GM19099 (cell line): ENCODE results near the gene ATP10A.

Source experiments
- POLR2A ChIP-seq: IDR thresholded peaks from 3 replicates; pipeline ENCODE4 v1.6.1; 2011; ENCODE audit warnings: low read depth; ENCODE audit not compliant: insufficient read length; ENCODE audit errors: extremely low read depth

Gene ATP10A

DNA sequence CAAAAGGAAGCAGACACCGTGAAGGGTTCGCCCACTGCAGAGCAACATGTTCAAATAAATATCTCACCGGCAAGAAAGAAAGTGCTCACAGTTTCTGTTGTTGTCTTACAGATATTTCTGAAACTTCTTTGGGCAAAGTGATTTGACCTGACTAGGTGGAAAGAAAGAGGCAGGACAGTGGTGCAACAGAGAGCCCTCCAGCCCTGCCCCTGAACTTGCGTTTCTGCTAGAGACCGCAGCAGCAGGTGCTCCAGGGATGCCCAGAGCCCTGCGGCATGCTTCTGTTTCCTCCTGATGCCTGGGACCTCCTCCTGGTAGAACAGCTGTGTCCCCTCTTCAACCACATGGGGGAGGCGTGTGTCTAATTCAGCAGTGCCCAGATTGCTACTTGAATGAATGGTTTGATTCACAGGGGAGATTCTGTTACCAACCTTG is 123.4 kb downstream of the ATP10A start:
- no peak for TF ChIP-seq POLR2A

- TF ChIP-seq POLR2A: no peak
These were observed 124.8 kb downstream of the ATP10A start for GRCh38 chr15:25738171-25738965.

- no peak for TF ChIP-seq POLR2A
These were observed 125.9 kb downstream of the ATP10A start for GRCh38 chr15:25737218-25737643.

- no peak for TF ChIP-seq POLR2A
These were observed 126.7 kb downstream of the ATP10A start for GRCh38 chr15:25736461-25736860.

- TF ChIP-seq POLR2A: no peak
These were observed 127.4 kb downstream of the ATP10A start for GRCh38 chr15:25735550-25736384.

GRCh38 chr15:25734680-25735355 is 128.3 kb downstream of the ATP10A start:
- no peak for TF ChIP-seq POLR2A

DNA sequence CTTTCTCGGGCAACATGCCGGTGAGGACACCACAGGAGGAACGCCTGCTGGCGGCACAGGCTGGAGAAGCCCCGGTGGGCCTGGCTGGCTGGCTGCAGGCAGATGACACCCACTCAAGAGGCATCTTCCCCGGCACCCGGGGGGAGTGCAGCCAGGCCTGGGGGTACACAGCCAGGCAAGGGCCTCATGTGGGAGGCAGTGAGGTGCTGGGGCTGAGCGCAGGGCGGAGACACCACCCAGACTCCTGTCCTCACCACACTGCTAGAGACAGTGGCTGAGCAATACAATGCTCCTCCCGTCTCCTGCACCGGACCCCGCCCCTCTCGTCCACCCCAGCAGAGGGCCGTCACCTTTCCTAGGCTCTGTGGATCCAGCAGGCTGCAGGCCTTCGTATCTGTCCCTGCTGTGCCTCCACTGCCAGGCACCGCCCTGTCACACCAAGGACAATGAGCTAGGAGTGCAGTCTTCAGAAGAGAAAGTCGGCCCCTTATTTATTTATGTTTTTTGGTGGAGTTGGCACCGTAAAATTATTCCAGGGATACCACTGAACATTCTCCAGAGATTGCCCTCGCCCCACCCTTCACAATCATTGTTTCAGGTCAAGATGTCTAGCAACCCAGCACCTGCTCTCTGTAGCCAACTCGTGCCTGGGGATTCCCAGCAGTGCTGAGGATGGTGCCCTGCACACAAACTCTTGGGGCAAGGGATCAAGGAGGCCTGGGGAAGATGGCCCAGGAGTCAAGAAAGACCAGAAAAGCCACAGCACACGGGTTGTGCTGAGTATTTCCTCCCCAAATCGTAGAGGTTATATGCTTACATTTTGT is 129.1 kb downstream of the ATP10A start:
- TF ChIP-seq POLR2A: no peak

DNA sequence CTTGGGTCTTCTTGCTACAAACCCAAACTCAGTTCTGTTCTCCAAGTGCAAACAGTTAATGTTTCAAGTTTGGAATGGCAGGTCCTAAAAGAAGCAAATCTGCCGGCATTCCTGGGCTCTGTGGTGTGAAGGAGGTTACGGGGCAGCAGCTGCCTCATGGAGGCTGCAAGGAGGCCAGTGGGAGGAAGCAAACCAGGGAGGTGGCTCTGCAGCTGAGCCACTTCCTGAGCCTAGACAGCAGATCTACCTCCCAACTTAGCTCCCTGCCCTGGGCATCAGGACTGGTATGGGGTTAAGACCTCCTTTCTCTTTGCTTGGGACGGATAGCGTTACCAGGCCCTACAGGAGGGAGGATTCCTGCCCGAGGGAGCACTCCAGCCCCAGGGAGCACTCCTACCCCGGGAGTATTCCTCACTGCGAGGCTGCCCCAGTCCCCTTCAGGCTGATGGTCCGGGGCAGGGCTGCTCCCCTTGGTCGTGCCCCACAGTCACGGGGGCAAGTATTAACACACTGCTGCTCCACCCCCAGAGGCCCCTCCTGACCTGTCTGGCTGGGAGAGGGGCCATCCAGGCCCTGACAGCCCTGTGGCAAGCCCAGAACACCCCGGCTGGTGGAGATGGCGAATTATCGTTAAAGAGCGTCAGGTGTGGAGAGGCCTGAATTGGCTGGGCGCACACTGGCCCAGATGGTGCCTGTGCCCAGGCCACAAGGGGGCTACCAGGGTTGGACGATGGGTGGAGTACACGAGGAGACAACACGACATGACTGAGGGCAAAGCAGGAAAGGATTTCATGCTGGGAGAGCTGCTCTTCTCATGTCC is 129.9 kb downstream of the ATP10A start:
- TF ChIP-seq POLR2A: no peak

GRCh38 chr15:25732191-25732590 is 130.9 kb downstream of the ATP10A start:
- TF ChIP-seq POLR2A: no peak

GRCh38 chr15:25731411-25731810 is 131.7 kb downstream of the ATP10A start:
- TF ChIP-seq POLR2A: no peak

DNA sequence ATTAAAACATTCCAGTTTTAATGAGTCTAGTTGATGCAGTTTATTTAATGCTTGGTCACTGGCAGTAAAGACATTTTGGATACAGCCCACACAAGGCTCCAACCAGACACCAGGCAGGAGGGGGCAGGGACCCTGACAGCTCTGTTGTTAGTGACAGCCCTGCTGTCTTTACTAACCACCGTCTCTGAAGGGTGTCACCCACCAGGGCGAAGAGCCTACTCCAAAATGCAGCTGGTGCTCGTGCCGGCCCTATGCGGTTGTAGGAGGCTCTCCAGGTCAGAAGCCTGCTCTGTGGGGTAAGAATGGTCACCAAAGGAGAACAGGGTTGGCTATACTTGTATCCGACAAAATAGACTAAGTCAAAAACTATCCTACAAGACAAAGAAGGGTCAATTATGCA is 132.2 kb downstream of the ATP10A start:
- no peak for TF ChIP-seq POLR2A

GRCh38 chr15:25728816-25729215 is 134.3 kb downstream of the ATP10A start:
- no peak for TF ChIP-seq POLR2A

DNA sequence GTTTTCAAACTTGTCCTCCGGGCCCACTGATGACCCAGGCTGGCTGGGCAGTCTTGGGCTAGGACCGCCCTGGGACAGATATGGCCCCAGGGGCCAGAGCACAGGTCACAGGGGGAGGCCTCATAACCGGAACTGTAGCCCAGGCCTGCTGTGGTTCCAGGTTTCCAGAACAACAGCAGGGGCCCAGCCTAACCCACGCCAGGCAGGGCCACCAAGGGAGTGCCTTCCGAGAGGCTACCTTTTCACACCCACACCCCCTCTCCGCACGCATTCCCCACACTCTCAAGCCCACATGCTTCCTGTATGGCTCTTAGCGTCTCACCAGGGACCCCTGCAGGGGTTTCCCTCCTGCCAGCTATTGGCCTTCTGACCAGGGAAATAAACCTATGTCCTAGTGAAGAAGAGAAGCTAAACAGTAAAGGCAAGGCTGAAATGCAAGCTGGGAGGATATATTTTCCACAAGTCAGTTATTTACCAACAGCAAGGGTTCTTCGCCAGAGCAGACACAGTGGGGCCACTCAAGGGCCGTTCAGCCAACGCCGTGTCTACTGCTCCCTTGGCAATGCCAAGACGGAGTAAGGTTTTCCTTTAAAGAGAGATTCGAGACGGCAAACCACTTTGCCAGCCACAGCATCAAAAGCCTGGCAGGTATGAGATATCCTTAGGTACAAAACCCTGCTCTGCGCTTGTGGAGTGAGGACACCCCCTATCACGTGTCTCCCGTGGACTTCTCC is 135.1 kb downstream of the ATP10A start:
- TF ChIP-seq POLR2A: no peak
